ENCODE data around the gene NID1. TPM values are rescaled to one million over a fixed set of nuclear protein-coding genes. Genes with fewer than 3 reads are reported as not detected.

The NID1 gene
- total RNA-seq, 6 experiments from 2014 or later: 97.5 to 124 (median 107) TPM

GRCh38 chr1:235954306-235955283 lies 110.3 kb downstream of the NID1 start:
- H3K4me1 Mint-ChIP-seq (ENCODE audit: low read depth): peaks cover 26% of the 10 kb centered on the region
- H3K36me3 Mint-ChIP-seq (ENCODE audit: low read depth): peaks cover 18% of the 10 kb centered on the region
- peaks cover 1% of the 10 kb centered on the region for H3K27me3 Mint-ChIP-seq (ENCODE audit: insufficient read depth)
- H3K27ac Mint-ChIP-seq: peak overlapping the region; percentile 92
- peak; percentile 37 for DNase-seq
- peak overlapping the region; percentile 55 for H3K4me3 Mint-ChIP-seq
- TF ChIP-seq CTCF (IDR thresholded peaks at IDR 0.05): no peak; the same call in 1 of the 2 replicates
- peaks cover 14% of the 10 kb centered on the region for H3K9me3 Mint-ChIP-seq

- no peak for TF ChIP-seq CTCF (IDR thresholded peaks at IDR 0.05)
- peak overlapping the region; percentile 55 for H3K4me3 Mint-ChIP-seq
- H3K27ac Mint-ChIP-seq: peak overlapping the region; percentile 92
- peak; percentile 86 for DNase-seq
- H3K36me3 Mint-ChIP-seq (ENCODE audit: low read depth): peaks cover 18% of the 10 kb centered on the region
- peaks cover 1% of the 10 kb centered on the region for H3K27me3 Mint-ChIP-seq (ENCODE audit: insufficient read depth)
- H3K4me1 Mint-ChIP-seq (ENCODE audit: low read depth): peaks cover 29% of the 10 kb centered on the region
- H3K9me3 Mint-ChIP-seq: peaks cover 14% of the 10 kb centered on the region
Observed at GRCh38 chr1:235953801-235954200, 111.1 kb downstream of the NID1 start.

GRCh38 chr1:235952950-235953615 lies 111.8 kb downstream of the NID1 start:
- no peak for TF ChIP-seq CTCF (IDR thresholded peaks at IDR 0.05)
- no peak overlapping the region for H3K4me3 Mint-ChIP-seq
- peaks cover 18% of the 10 kb centered on the region for H3K36me3 Mint-ChIP-seq (ENCODE audit: low read depth)
- H3K9me3 Mint-ChIP-seq: peaks cover 14% of the 10 kb centered on the region
- H3K27ac Mint-ChIP-seq: peak overlapping the region; percentile 92
- peaks cover 1% of the 10 kb centered on the region for H3K27me3 Mint-ChIP-seq (ENCODE audit: insufficient read depth)
- H3K4me1 Mint-ChIP-seq (ENCODE audit: low read depth): peaks cover 36% of the 10 kb centered on the region
- no peak for DNase-seq

GRCh38 chr1:235951661-235952060 lies 113.2 kb downstream of the NID1 start:
- Mint-ChIP-seq H3K9me3 (peaks cover 14% of the 10 kb centered on the region), H3K4me1 (ENCODE audit: low read depth) (peaks cover 43% of the 10 kb centered on the region)

More at GRCh38 chr1:235951661-235952060, 113.2 kb downstream of the NID1 start:
- no peak for DNase-seq
- TF ChIP-seq CTCF (IDR thresholded peaks at IDR 0.05): no peak
- Mint-ChIP-seq H3K27ac (no peak overlapping the region), H3K4me3 (no peak overlapping the region), H3K27me3 (ENCODE audit: insufficient read depth) (peaks cover 1% of the 10 kb centered on the region), H3K36me3 (ENCODE audit: low read depth) (peaks cover 18% of the 10 kb centered on the region)

Data from HFFc6 (cell line).